VCaP (cell line): ENCODE data around the gene DENND5A.

Experiments used
- H3K27ac ChIP-seq: fragments of 450-650 bp; 2 replicates; pipeline ENCODE4 v1.5.1; 2017
- CTCF ChIP-seq: fragments of 450-650 bp; conservative IDR thresholded peaks from 2 replicates; pipeline ENCODE4 v1.5.1; 2017; ENCODE audit warnings: mild to moderate bottlenecking, moderate library complexity

The DENND5A gene

GRCh38 chr11:9090488-9091043, 174.6 kb downstream of the DENND5A start:
- no peak for TF ChIP-seq CTCF
- H3K27ac ChIP-seq: peak overlapping the region; percentile 69; the same call in 1 of the 2 replicates

- peak overlapping the region; percentile 69; the same call in 1 of the 2 replicates for H3K27ac ChIP-seq
- no peak for TF ChIP-seq CTCF
Observed at GRCh38 chr11:9089636-9090035, 175.5 kb downstream of the DENND5A start.

GRCh38 chr11:9089061-9089460, 176.1 kb downstream of the DENND5A start:
- no peak for TF ChIP-seq CTCF
- H3K27ac ChIP-seq: peak overlapping the region; percentile 69; the same call in 1 of the 2 replicates
